Tibial nerve (tissue), 4 donors: ENCODE results near the gene DMD. TPM values are rescaled to one million over a fixed set of nuclear protein-coding genes. Genes with fewer than 3 reads are reported as not detected.

Experiments used
- DNase-seq, 2 donors: peaks; one replicate each; pipeline ENCODE4 v3.0.0-alpha.2; 2019; ENCODE audit warnings: low spot score in 2 of 2
- H3K27ac ChIP-seq, 4 donors: fragments of 200-600 bp; sonication (generic) in 3 of 4; one replicate each; pipeline ENCODE4 v1.5.1; 2017 to 2019; ENCODE audit warnings: mild to moderate bottlenecking in 1 of 4
- H3K27me3 ChIP-seq, 2 donors: fragments of 200-600 bp; sonication (generic) in 1 of 2; one replicate each; pipeline versions ENCODE4 v1.5.1 to v1.6.0; 2017 to 2019
- H3K36me3 ChIP-seq, 3 donors: fragments of 200-600 bp; sonication (generic); one replicate each; pipeline ENCODE4 v1.5.1; 2018 to 2019
- H3K4me1 ChIP-seq, 4 donors: fragments of 200-600 bp; sonication (generic) in 3 of 4; one replicate each; pipeline ENCODE4 v1.5.1; 2017 to 2019
- H3K4me3 ChIP-seq, 4 donors: fragments of 200-600 bp; sonication (generic) in 3 of 4; one replicate each; pipeline ENCODE4 v1.5.1; 2017 to 2019; ENCODE audit warnings: mild to moderate bottlenecking in 1 of 4, moderate library complexity in 1 of 4
- H3K9me3 ChIP-seq, 4 donors: fragments of 200-600 bp; sonication (generic) in 3 of 4; one replicate each; pipeline ENCODE4 v1.5.1; 2017 to 2019
- EP300 ChIP-seq, 2 donors: sonication (generic); formaldehyde crosslinking; IDR thresholded peaks; one replicate each; pipeline ENCODE4 v1.6.1; 2017; ENCODE audit warnings: antibody characterized with exemption in 2 of 2, mild to moderate bottlenecking in 1 of 2
- POLR2A ChIP-seq, 2 donors: fragments of 450-650 bp; IDR thresholded peaks; one replicate each; pipeline ENCODE4 v1.6.1; 2017; ENCODE audit warnings: antibody characterized with exemption in 2 of 2, mild to moderate bottlenecking in 2 of 2, moderate library complexity in 2 of 2
- WGBS, 2 donors: methylation state at CpG; one replicate each; pipeline ENCODE4 v1.1.5; 2018; 5-methylcytosine and 5-hydroxymethylcytosine counted together
- total RNA-seq, 4 donors: library from RNA; depleted of rRNA; stranded (reverse); fragments of >200 nt; gene quantifications; one replicate each; pipeline ENCODE4 v1.1.0, GENCODE V29; 2016
- TF ChIP-seq, protein P1 (sequence below), 5 experiments: fragments of 200-600 bp in 3 of 5; fragments of 450-650 bp in 2 of 5; sonication (generic) in 3 of 5; IDR thresholded peaks; one replicate each; pipeline ENCODE4 v1.5.1; 2016 to 2019; ENCODE audit warnings: antibody characterized with exemption in 5 of 5, mild to moderate bottlenecking in 3 of 5, moderate library complexity in 2 of 5

The DMD gene
- total RNA-seq, 4 donors from 2014 or later: 156 to 345 (median 245) TPM

DNA sequence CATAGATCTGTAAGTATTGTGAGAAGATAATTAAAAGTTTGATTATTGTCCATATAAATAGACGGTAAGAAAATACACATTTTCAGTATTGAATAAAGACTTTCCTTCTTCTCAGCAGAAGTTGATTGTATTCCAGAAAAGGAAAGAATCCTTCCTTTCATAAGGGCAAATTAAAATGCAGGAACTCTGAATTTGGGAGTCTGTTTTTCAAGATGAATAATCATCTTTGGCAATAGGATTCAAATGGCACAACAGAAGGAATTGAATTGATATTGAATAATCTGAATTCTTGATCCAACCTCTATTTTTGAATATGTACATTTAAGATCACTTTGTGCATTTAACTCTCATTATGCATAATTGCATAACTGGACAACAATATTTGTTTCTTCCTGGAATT lies 149.3 kb downstream of the DMD start:
- Histone ChIP-seq H3K27me3 (no peaks in the 10 kb centered on the region), H3K4me1 (no peaks in the 10 kb centered on the region), H3K4me3 (no peak overlapping the region), H3K36me3 (no peaks in the 10 kb centered on the region), H3K27ac (peak overlapping the region in 2 of 4 donors; percentile 12 to 47), H3K9me3 (no peaks in the 10 kb centered on the region)
- DNase-seq: no peak
- TF ChIP-seq, protein P1, sequence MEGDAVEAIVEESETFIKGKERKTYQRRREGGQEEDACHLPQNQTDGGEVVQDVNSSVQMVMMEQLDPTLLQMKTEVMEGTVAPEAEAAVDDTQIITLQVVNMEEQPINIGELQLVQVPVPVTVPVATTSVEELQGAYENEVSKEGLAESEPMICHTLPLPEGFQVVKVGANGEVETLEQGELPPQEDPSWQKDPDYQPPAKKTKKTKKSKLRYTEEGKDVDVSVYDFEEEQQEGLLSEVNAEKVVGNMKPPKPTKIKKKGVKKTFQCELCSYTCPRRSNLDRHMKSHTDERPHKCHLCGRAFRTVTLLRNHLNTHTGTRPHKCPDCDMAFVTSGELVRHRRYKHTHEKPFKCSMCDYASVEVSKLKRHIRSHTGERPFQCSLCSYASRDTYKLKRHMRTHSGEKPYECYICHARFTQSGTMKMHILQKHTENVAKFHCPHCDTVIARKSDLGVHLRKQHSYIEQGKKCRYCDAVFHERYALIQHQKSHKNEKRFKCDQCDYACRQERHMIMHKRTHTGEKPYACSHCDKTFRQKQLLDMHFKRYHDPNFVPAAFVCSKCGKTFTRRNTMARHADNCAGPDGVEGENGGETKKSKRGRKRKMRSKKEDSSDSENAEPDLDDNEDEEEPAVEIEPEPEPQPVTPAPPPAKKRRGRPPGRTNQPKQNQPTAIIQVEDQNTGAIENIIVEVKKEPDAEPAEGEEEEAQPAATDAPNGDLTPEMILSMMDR (IDR thresholded peaks at IDR 0.05): no peak
- TF ChIP-seq POLR2A (IDR thresholded peaks at IDR 0.05) (no peak), EP300 (IDR thresholded peaks at IDR 0.05) (no peak)
- 47 to 48% methylated on average over 1 of the region's 1 CpG for WGBS, 2 donors

- Histone ChIP-seq H3K4me1 (no peaks in the 10 kb centered on the region), H3K9me3 (no peaks in the 10 kb centered on the region), H3K4me3 (no peak overlapping the region), H3K27ac (no peak overlapping the region), H3K36me3 (no peaks in the 10 kb centered on the region), H3K27me3 (no peaks in the 10 kb centered on the region)
- TF ChIP-seq POLR2A (IDR thresholded peaks at IDR 0.05) (no peak), EP300 (IDR thresholded peaks at IDR 0.05) (no peak)
- TF ChIP-seq, protein P1 (IDR thresholded peaks at IDR 0.05): no peak
- no peak for DNase-seq
- 90% methylated on average over 9 of the region's 9 CpGs for WGBS, 2 donors
Observed at GRCh38 chrX:33053001-33053400, 158.3 kb downstream of the DMD start.

- H3K4me1 ChIP-seq: no peaks in the 10 kb centered on the region
- TF ChIP-seq, protein P1 (IDR thresholded peaks at IDR 0.05): no peak
- no peak for TF ChIP-seq EP300 (IDR thresholded peaks at IDR 0.05)
- TF ChIP-seq POLR2A (IDR thresholded peaks at IDR 0.05): no peak
- DNase-seq: no peak
- H3K27me3 ChIP-seq: no peaks in the 10 kb centered on the region
- H3K27ac ChIP-seq: peak overlapping the region in 1 of 4 donors; percentile 59
- H3K9me3 ChIP-seq: no peaks in the 10 kb centered on the region
- no peak overlapping the region for H3K4me3 ChIP-seq
- H3K36me3 ChIP-seq: no peaks in the 10 kb centered on the region
- 75 to 93% methylated on average over 1 to 2 of the region's 2 CpGs for WGBS, 2 donors
Observed at GRCh38 chrX:33045882-33046281, 165.5 kb downstream of the DMD start.

GRCh38 chrX:33045245-33045644 lies 166.1 kb downstream of the DMD start:
- Histone ChIP-seq H3K4me1 (no peaks in the 10 kb centered on the region), H3K9me3 (no peaks in the 10 kb centered on the region), H3K27me3 (no peaks in the 10 kb centered on the region), H3K4me3 (no peak overlapping the region), H3K36me3 (no peaks in the 10 kb centered on the region), H3K27ac (peak overlapping the region in 2 of 4 donors; percentile 37 to 59)
- 58 to 73% methylated on average over 2 to 3 of the region's 3 CpGs for WGBS, 2 donors
- TF ChIP-seq, protein P1 (IDR thresholded peaks at IDR 0.05): no peak
- TF ChIP-seq POLR2A (IDR thresholded peaks at IDR 0.05) (no peak), EP300 (IDR thresholded peaks at IDR 0.05) (no peak)
- no peak for DNase-seq

GRCh38 chrX:33041141-33041540 lies 170.2 kb downstream of the DMD start:
- no peaks in the 10 kb centered on the region for H3K9me3 ChIP-seq
- TF ChIP-seq POLR2A (IDR thresholded peaks at IDR 0.05): no peak
- no peak for TF ChIP-seq EP300 (IDR thresholded peaks at IDR 0.05)
- TF ChIP-seq, protein P1 (IDR thresholded peaks at IDR 0.05): no peak
- no peaks in the 10 kb centered on the region for H3K4me1 ChIP-seq
- H3K4me3 ChIP-seq: no peak overlapping the region
- no peaks in the 10 kb centered on the region for H3K36me3 ChIP-seq
- no peaks in the 10 kb centered on the region for H3K27me3 ChIP-seq
- no peak for DNase-seq
- WGBS, 2 donors: 96 to 99% methylated on average over 22 of the region's 22 CpGs
- no peak overlapping the region for H3K27ac ChIP-seq
